LNCaP clone FGC (cell line): Measurements from ENCODE around the gene ZNF502.

Experiments used
- DNase-seq: peaks from one replicate; pipeline ENCODE4 v3.0.0-alpha.2; 2011; ENCODE audit warnings: low read depth
- H3K4me3 ChIP-seq: 2 replicates; pipeline ENCODE4 v1.5.1; 2011; ENCODE audit warnings: mild to moderate bottlenecking, low read depth, low read length, control low read depth
- CTCF ChIP-seq: IDR thresholded peaks from 2 replicates; pipeline ENCODE4 v1.5.1; 2012; ENCODE audit warnings: mild to moderate bottlenecking; ENCODE audit not compliant: control insufficient read depth, insufficient read depth; ENCODE audit errors: extremely low read depth

The ZNF502 gene

GRCh38 chr3:44680921-44681455 lies 31.5 kb upstream of the ZNF502 start:
- no peak for DNase-seq
- no peak overlapping the region for H3K4me3 ChIP-seq
- TF ChIP-seq CTCF = no peak

- TF ChIP-seq CTCF = no peak
- no peak for DNase-seq
- H3K4me3 ChIP-seq = no peak overlapping the region
Observed at GRCh38 chr3:44682182-44682896, 30.1 kb upstream of the ZNF502 start.

GRCh38 chr3:44685128-44685800 lies 27.2 kb upstream of the ZNF502 start:
- DNase-seq = no peak
- H3K4me3 ChIP-seq = no peak overlapping the region
- no peak for TF ChIP-seq CTCF

- DNase-seq = no peak
- H3K4me3 ChIP-seq = no peak overlapping the region
- no peak for TF ChIP-seq CTCF
Observed at GRCh38 chr3:44687898-44688297, 24.6 kb upstream of the ZNF502 start.

GRCh38 chr3:44721231-44722102 lies 9.0 kb downstream of the ZNF502 start:
- no peak for DNase-seq
- TF ChIP-seq CTCF = no peak
- no peak overlapping the region for H3K4me3 ChIP-seq

- TF ChIP-seq CTCF = no peak
- H3K4me3 ChIP-seq = no peak overlapping the region
- DNase-seq = no peak
Observed at GRCh38 chr3:44722103-44722401, 9.6 kb downstream of the ZNF502 start.
